Mammary epithelial cell (primary cell): Measurements from ENCODE around the gene QPCT.

Experiments
- CTCF ChIP-seq, 2 donors: IDR thresholded peaks in 1 of 2; conservative IDR thresholded peaks in 1 of 2; 2 replicates each; pipeline ENCODE4 v1.5.1; 2011 to 2012; ENCODE audit warnings: inconsistent platforms in 2 of 2, low read length in 2 of 2, mild to moderate bottlenecking in 2 of 2, control low read depth in 1 of 2, low read depth in 1 of 2; ENCODE audit not compliant: insufficient read depth in 1 of 2; ENCODE audit errors: extremely low read depth in 1 of 2
- EZH2 ChIP-seq: IDR thresholded peaks from 2 replicates; pipeline ENCODE4 v1.6.1; 2012; ENCODE audit warnings: low read length, inconsistent platforms, borderline replicate concordance

- TF ChIP-seq CTCF (conservative IDR thresholded peaks at IDR 0.05 in 1 of 2, IDR thresholded peaks at IDR 0.05 in 1 of 2; ENCODE audit: extremely low read depth in 1 of 2, insufficient read depth in 1 of 2, low read depth in 1 of 2, low read length in 2 of 2) = no peak
- no peak for TF ChIP-seq EZH2
Measured at GRCh38 chr2:37323176-37323780, 21.2 kb upstream of the QPCT start.
